ENCODE measurements around the gene CR1L. TPM values are rescaled to one million over a fixed set of nuclear protein-coding genes. Genes with fewer than 3 reads are reported as not detected.

Gene CR1L
- total and polyA plus RNA-seq, 2 experiments from 2014 or later: 5.8 to 21.4 TPM

DNA sequence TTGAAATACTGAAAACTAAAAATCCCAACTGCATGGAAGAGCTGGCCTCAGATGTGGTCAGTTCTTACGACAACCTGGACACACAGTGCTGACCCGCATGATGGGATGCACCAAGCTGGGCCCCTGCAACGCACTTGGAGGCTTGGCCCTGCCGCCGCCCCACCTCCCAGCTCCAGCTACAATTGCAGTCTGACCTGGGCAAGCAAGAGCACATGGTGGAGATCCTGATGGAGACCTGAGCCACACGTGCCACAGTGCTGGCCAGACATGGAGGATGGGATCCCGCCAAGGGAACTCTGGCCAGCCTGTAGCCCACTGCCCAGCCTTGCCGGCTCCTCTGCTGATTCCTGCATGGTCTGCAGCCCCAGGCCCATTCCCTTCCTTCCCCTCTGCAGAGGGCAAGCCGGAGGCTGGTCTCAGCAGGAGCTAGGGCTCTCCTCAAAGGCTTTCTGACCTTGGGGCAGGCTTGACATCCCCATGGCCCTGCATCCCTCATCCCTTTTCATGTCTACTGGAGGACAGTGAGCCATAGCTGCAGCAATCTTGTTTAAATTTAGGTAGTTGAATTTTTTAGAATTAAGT is 14.1 kb downstream of the CR1L start (continued):
- TF ChIP-seq, protein P1, sequence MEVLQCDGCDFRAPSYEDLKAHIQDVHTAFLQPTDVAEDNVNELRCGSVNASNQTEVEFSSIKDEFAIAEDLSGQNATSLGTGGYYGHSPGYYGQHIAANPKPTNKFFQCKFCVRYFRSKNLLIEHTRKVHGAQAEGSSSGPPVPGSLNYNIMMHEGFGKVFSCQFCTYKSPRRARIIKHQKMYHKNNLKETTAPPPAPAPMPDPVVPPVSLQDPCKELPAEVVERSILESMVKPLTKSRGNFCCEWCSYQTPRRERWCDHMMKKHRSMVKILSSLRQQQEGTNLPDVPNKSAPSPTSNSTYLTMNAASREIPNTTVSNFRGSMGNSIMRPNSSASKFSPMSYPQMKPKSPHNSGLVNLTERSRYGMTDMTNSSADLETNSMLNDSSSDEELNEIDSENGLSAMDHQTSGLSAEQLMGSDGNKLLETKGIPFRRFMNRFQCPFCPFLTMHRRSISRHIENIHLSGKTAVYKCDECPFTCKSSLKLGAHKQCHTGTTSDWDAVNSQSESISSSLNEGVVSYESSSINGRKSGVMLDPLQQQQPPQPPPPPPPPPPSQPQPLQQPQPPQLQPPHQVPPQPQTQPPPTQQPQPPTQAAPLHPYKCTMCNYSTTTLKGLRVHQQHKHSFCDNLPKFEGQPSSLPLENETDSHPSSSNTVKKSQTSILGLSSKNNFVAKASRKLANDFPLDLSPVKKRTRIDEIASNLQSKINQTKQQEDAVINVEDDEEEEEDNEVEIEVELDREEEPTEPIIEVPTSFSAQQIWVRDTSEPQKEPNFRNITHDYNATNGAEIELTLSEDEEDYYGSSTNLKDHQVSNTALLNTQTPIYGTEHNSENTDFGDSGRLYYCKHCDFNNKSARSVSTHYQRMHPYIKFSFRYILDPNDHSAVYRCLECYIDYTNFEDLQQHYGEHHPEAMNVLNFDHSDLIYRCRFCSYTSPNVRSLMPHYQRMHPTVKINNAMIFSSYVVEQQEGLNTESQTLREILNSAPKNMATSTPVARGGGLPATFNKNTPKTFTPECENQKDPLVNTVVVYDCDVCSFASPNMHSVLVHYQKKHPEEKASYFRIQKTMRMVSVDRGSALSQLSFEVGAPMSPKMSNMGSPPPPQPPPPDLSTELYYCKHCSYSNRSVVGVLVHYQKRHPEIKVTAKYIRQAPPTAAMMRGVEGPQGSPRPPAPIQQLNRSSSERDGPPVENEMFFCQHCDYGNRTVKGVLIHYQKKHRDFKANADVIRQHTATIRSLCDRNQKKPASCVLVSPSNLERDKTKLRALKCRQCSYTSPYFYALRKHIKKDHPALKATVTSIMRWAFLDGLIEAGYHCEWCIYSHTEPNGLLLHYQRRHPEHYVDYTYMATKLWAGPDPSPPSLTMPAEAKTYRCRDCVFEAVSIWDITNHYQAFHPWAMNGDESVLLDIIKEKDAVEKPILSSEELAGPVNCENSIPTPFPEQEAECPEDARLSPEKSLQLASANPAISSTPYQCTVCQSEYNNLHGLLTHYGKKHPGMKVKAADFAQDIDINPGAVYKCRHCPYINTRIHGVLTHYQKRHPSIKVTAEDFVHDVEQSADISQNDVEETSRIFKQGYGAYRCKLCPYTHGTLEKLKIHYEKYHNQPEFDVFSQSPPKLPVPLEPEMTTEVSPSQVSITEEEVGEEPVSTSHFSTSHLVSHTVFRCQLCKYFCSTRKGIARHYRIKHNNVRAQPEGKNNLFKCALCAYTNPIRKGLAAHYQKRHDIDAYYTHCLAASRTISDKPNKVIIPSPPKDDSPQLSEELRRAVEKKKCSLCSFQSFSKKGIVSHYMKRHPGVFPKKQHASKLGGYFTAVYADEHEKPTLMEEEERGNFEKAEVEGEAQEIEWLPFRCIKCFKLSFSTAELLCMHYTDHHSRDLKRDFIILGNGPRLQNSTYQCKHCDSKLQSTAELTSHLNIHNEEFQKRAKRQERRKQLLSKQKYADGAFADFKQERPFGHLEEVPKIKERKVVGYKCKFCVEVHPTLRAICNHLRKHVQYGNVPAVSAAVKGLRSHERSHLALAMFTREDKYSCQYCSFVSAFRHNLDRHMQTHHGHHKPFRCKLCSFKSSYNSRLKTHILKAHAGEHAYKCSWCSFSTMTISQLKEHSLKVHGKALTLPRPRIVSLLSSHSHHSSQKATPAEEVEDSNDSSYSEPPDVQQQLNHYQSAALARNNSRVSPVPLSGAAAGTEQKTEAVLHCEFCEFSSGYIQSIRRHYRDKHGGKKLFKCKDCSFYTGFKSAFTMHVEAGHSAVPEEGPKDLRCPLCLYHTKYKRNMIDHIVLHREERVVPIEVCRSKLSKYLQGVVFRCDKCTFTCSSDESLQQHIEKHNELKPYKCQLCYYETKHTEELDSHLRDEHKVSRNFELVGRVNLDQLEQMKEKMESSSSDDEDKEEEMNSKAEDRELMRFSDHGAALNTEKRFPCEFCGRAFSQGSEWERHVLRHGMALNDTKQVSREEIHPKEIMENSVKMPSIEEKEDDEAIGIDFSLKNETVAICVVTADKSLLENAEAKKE (CRISPR knock-in tag; IDR thresholded peaks at IDR 0.05): no peak
- no peak for TF ChIP-seq NANOG (IDR thresholded peaks at IDR 0.05; ENCODE audit: borderline replicate concordance)
- no peak for TF ChIP-seq ZNF114 (CRISPR knock-in tag; IDR thresholded peaks at IDR 0.05)
- TF ChIP-seq ZNF331 (CRISPR knock-in tag; IDR thresholded peaks at IDR 0.05; ENCODE audit: low read depth): no peak
- no peak for TF ChIP-seq EZH2 (IDR thresholded peaks at IDR 0.05; ENCODE audit: low read depth, unreplicated experiment)

- peaks cover 2% of the 10 kb centered on the region for H3K27me3 Mint-ChIP-seq (ENCODE audit: insufficient read depth, low read depth, poor library complexity)
- Histone ChIP-seq H3K4me1 (ENCODE audit: insufficient read depth) (peaks cover 8% of the 10 kb centered on the region; the same call in 1 of the 2 replicates), H3K4me2 (no peak overlapping the region), H3K27me3 (ENCODE audit: insufficient read depth) (no peaks in the 10 kb centered on the region), H3K79me2 (replicated peaks; ENCODE audit: insufficient read depth) (0 out of 2 replicates have a peak, but pooled peaks cover 4% of the 10 kb centered on the region), H3K27ac (ENCODE audit: low read depth) (no peak overlapping the region), H3K36me3 (ENCODE audit: insufficient read depth) (peaks cover 13% of the 10 kb centered on the region), H3K4me3 (no peak overlapping the region), H2AFZ (no peak overlapping the region), H3F3A (replicated peaks; ENCODE audit: low read depth) (no peaks in the 10 kb centered on the region), H3K9me2 (ENCODE audit: insufficient read depth) (no peaks in the 10 kb centered on the region), H4K20me1 (replicated peaks; ENCODE audit: insufficient read depth) (no peaks in the 10 kb centered on the region)
- peaks cover 42% of the 10 kb centered on the region for H3K9me3 Mint-ChIP-seq
- peaks cover 43% of the 10 kb centered on the region for H3K36me3 Mint-ChIP-seq (ENCODE audit: low read depth)
- H3K4me1 Mint-ChIP-seq: peaks cover under 1% of the 10 kb centered on the region; the same call in 2 of the 3 replicates
- no peak overlapping the region for H3K27ac Mint-ChIP-seq
- DNase-seq (ENCODE audit: low spot score): no peak
- H3K4me3 Mint-ChIP-seq: no peak overlapping the region
- no peak for ATAC-seq
- TF ChIP-seq POLR2AphosphoS5 (IDR thresholded peaks at IDR 0.05; ENCODE audit: low read depth) (no peak), NANOG (IDR thresholded peaks at IDR 0.05; ENCODE audit: borderline replicate concordance) (no peak), ZNF114 (CRISPR knock-in tag; IDR thresholded peaks at IDR 0.05) (no peak), EZH2phosphoT487 (IDR thresholded peaks at IDR 0.05; ENCODE audit: unreplicated experiment) (no peak), JUNB (IDR thresholded peaks at IDR 0.05; ENCODE audit: unreplicated experiment) (no peak), ZNF331 (CRISPR knock-in tag; IDR thresholded peaks at IDR 0.05; ENCODE audit: low read depth) (no peak), CREB1 (CRISPR knock-in tag; IDR thresholded peaks at IDR 0.05; ENCODE audit: low read depth) (no peak)
- TF ChIP-seq, protein P2, sequence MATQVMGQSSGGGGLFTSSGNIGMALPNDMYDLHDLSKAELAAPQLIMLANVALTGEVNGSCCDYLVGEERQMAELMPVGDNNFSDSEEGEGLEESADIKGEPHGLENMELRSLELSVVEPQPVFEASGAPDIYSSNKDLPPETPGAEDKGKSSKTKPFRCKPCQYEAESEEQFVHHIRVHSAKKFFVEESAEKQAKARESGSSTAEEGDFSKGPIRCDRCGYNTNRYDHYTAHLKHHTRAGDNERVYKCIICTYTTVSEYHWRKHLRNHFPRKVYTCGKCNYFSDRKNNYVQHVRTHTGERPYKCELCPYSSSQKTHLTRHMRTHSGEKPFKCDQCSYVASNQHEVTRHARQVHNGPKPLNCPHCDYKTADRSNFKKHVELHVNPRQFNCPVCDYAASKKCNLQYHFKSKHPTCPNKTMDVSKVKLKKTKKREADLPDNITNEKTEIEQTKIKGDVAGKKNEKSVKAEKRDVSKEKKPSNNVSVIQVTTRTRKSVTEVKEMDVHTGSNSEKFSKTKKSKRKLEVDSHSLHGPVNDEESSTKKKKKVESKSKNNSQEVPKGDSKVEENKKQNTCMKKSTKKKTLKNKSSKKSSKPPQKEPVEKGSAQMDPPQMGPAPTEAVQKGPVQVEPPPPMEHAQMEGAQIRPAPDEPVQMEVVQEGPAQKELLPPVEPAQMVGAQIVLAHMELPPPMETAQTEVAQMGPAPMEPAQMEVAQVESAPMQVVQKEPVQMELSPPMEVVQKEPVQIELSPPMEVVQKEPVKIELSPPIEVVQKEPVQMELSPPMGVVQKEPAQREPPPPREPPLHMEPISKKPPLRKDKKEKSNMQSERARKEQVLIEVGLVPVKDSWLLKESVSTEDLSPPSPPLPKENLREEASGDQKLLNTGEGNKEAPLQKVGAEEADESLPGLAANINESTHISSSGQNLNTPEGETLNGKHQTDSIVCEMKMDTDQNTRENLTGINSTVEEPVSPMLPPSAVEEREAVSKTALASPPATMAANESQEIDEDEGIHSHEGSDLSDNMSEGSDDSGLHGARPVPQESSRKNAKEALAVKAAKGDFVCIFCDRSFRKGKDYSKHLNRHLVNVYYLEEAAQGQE (IDR thresholded peaks at IDR 0.05; ENCODE audit: unreplicated experiment): no peak
- TF ChIP-seq, protein P3, sequence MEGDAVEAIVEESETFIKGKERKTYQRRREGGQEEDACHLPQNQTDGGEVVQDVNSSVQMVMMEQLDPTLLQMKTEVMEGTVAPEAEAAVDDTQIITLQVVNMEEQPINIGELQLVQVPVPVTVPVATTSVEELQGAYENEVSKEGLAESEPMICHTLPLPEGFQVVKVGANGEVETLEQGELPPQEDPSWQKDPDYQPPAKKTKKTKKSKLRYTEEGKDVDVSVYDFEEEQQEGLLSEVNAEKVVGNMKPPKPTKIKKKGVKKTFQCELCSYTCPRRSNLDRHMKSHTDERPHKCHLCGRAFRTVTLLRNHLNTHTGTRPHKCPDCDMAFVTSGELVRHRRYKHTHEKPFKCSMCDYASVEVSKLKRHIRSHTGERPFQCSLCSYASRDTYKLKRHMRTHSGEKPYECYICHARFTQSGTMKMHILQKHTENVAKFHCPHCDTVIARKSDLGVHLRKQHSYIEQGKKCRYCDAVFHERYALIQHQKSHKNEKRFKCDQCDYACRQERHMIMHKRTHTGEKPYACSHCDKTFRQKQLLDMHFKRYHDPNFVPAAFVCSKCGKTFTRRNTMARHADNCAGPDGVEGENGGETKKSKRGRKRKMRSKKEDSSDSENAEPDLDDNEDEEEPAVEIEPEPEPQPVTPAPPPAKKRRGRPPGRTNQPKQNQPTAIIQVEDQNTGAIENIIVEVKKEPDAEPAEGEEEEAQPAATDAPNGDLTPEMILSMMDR (conservative IDR thresholded peaks at IDR 0.05; ENCODE audit: low read depth in 2 of 2): no peak
Measured at GRCh38 chr1:207659545-207660153, 14.7 kb downstream of the CR1L start.
